ENCODE results near the gene PCA3. TPM values are rescaled to one million over a fixed set of nuclear protein-coding genes. Genes with fewer than 3 reads are reported as not detected.

PCA3 gene
- total and polyA plus RNA-seq, 5 donors, result 0.18 to 0.26 TPM; not detected in 3

GRCh38 chr9:76756941-76757673 lies 7.1 kb upstream of the PCA3 start:
- 82% methylated on average over 3 of the region's 3 CpGs for WGBS
- ATAC-seq (no peak), DNase-seq (no peak)
- no peaks in the 10 kb centered on the region for H3K27me3 ChIP-seq (ENCODE audit: control insufficient read depth, insufficient read depth)
- no peaks in the 10 kb centered on the region for H3K4me1 ChIP-seq (ENCODE audit: control insufficient read depth, insufficient read depth, low read length)
- H3K9me3 ChIP-seq (ENCODE audit: control insufficient read depth, low read length), result no peaks in the 10 kb centered on the region
- H3K27ac ChIP-seq (ENCODE audit: low read length), result no peak overlapping the region
- intact Hi-C loops (cut with DNase I), result no loop called here
- no peak overlapping the region for H3K4me3 ChIP-seq (ENCODE audit: low read length)

- WGBS, result 55% methylated on average over 4 of the region's 4 CpGs
- Histone ChIP-seq H3K9me3 (ENCODE audit: control insufficient read depth, low read length) (no peaks in the 10 kb centered on the region), H3K4me3 (ENCODE audit: low read length) (no peak overlapping the region), H3K27ac (ENCODE audit: low read length) (no peak overlapping the region), H3K27me3 (ENCODE audit: control insufficient read depth, insufficient read depth) (no peaks in the 10 kb centered on the region), H3K4me1 (ENCODE audit: control insufficient read depth, insufficient read depth, low read length) (no peaks in the 10 kb centered on the region)
- intact Hi-C loops (cut with DNase I), result no loop called here
- DNase-seq (no peak), ATAC-seq (no peak)
These were observed 5.8 kb upstream of the PCA3 start for GRCh38 chr9:76758476-76758875.

GRCh38 chr9:76759732-76760131 lies 4.5 kb upstream of the PCA3 start:
- DNase-seq, result no peak
- ATAC-seq, result no peak
- Histone ChIP-seq H3K27me3 (ENCODE audit: control insufficient read depth, insufficient read depth) (no peaks in the 10 kb centered on the region), H3K9me3 (ENCODE audit: control insufficient read depth, low read length) (no peaks in the 10 kb centered on the region), H3K4me3 (ENCODE audit: low read length) (no peak overlapping the region), H3K4me1 (ENCODE audit: control insufficient read depth, insufficient read depth, low read length) (no peaks in the 10 kb centered on the region), H3K27ac (ENCODE audit: low read length) (no peak overlapping the region)
- intact Hi-C loops (cut with DNase I), result no loop called here
- 59% methylated on average over 6 of the region's 6 CpGs for WGBS

GRCh38 chr9:76761448-76761847 lies 2.8 kb upstream of the PCA3 start:
- ATAC-seq, result no peak
- intact Hi-C loops (cut with DNase I), result no loop called here

GRCh38 chr9:76766126-76766525 lies 1.9 kb downstream of the PCA3 start:
- Histone ChIP-seq H3K4me1 (ENCODE audit: control insufficient read depth, insufficient read depth, low read length) (no peaks in the 10 kb centered on the region), H3K27me3 (ENCODE audit: control insufficient read depth, insufficient read depth) (no peaks in the 10 kb centered on the region), H3K4me3 (ENCODE audit: low read length) (no peak overlapping the region), H3K9me3 (ENCODE audit: control insufficient read depth, low read length) (no peaks in the 10 kb centered on the region), H3K27ac (ENCODE audit: low read length) (no peak overlapping the region)
- DNase-seq (no peak), ATAC-seq (no peak)
- 85% methylated on average over 3 of the region's 3 CpGs for WGBS
- intact Hi-C loops (cut with DNase I), result no loop called here

More at GRCh38 chr9:76761448-76761847, 2.8 kb upstream of the PCA3 start:
- no peak overlapping the region for H3K4me3 ChIP-seq (ENCODE audit: low read length)
- DNase-seq, result no peak
- H3K4me1 ChIP-seq (ENCODE audit: control insufficient read depth, insufficient read depth, low read length), result no peaks in the 10 kb centered on the region
- 27% methylated on average over 1 of the region's 1 CpG for WGBS
- no peaks in the 10 kb centered on the region for H3K27me3 ChIP-seq (ENCODE audit: control insufficient read depth, insufficient read depth)
- H3K9me3 ChIP-seq (ENCODE audit: control insufficient read depth, low read length), result no peaks in the 10 kb centered on the region
- H3K27ac ChIP-seq (ENCODE audit: low read length), result no peak overlapping the region

GRCh38 chr9:76772686-76773445 lies 8.6 kb downstream of the PCA3 start:
- Histone ChIP-seq H3K4me1 (ENCODE audit: control insufficient read depth, insufficient read depth, low read length) (no peaks in the 10 kb centered on the region), H3K9me3 (ENCODE audit: control insufficient read depth, low read length) (no peaks in the 10 kb centered on the region), H3K4me3 (ENCODE audit: low read length) (no peak overlapping the region), H3K27ac (ENCODE audit: low read length) (no peak overlapping the region), H3K27me3 (ENCODE audit: control insufficient read depth, insufficient read depth) (no peaks in the 10 kb centered on the region)
- 45% methylated on average over 5 of the region's 5 CpGs for WGBS
- ATAC-seq (no peak), DNase-seq (no peak)
- intact Hi-C loops (cut with DNase I), result no loop called here

GRCh38 chr9:76784881-76785280 lies 20.6 kb downstream of the PCA3 start:
- DNase-seq, result no peak
- no peaks in the 10 kb centered on the region for H3K9me3 ChIP-seq (ENCODE audit: control insufficient read depth, low read length)
- no peak overlapping the region for H3K4me3 ChIP-seq (ENCODE audit: low read length)
- no peaks in the 10 kb centered on the region for H3K27me3 ChIP-seq (ENCODE audit: control insufficient read depth, insufficient read depth)
- intact Hi-C loops (cut with DNase I), result no loop called here
- no peak for ATAC-seq
- no peaks in the 10 kb centered on the region for H3K4me1 ChIP-seq (ENCODE audit: control insufficient read depth, insufficient read depth, low read length)
- H3K27ac ChIP-seq (ENCODE audit: low read length), result no peak overlapping the region

DNA sequence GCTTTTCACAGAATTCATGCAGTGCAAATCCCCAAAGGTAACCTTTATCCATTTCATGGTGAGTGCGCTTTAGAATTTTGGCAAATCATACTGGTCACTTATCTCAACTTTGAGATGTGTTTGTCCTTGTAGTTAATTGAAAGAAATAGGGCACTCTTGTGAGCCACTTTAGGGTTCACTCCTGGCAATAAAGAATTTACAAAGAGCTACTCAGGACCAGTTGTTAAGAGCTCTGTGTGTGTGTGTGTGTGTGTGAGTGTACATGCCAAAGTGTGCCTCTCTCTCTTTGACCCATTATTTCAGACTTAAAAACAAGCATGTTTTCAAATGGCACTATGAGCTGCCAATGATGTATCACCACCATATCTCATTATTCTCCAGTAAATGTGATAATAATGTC lies 21.3 kb downstream of the PCA3 start:
- H3K9me3 ChIP-seq (ENCODE audit: control insufficient read depth, low read length), result no peaks in the 10 kb centered on the region

GRCh38 chr9:76787677-76788076 lies 23.4 kb downstream of the PCA3 start:
- H3K27me3 ChIP-seq (ENCODE audit: control insufficient read depth, insufficient read depth), result no peaks in the 10 kb centered on the region
- H3K9me3 ChIP-seq (ENCODE audit: control insufficient read depth, low read length), result no peaks in the 10 kb centered on the region
- no peaks in the 10 kb centered on the region for H3K4me1 ChIP-seq (ENCODE audit: control insufficient read depth, insufficient read depth, low read length)
- no peak overlapping the region for H3K27ac ChIP-seq (ENCODE audit: low read length)
- intact Hi-C loops (cut with DNase I), result no loop called here
- 72% methylated on average over 11 of the region's 11 CpGs for WGBS
- ATAC-seq (no peak), DNase-seq (no peak)
- no peak overlapping the region for H3K4me3 ChIP-seq (ENCODE audit: low read length)

More for the DNA sequence above, 21.3 kb downstream of the PCA3 start:
- intact Hi-C loops (cut with DNase I), result no loop called here
- DNase-seq, result no peak
- 77% methylated on average over 1 of the region's 1 CpG for WGBS
- Histone ChIP-seq H3K4me3 (ENCODE audit: low read length) (no peak overlapping the region), H3K27ac (ENCODE audit: low read length) (no peak overlapping the region), H3K27me3 (ENCODE audit: control insufficient read depth, insufficient read depth) (no peaks in the 10 kb centered on the region), H3K4me1 (ENCODE audit: control insufficient read depth, insufficient read depth, low read length) (no peaks in the 10 kb centered on the region)
- ATAC-seq, result no peak

DNA sequence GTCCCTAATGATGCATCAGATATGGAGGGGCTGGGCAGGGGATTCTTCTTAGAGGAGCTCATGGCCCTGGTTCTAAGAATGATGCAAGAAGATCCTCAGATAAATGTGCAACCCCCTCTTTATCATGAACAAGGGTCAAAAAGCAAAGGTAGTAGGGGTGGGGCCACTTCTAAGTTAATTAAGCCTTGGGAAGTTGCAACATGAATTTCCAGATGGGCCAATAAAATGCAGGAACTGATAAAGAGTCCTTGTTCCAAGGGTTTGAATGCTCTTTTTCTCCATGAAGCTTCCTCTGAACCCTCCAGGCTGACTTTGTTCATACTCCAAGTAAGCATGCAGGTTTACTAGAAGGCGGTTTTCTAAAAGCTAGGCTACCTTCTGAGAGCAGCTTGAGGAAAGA lies 25.6 kb downstream of the PCA3 start:
- Histone ChIP-seq H3K4me3 (ENCODE audit: low read length) (no peak overlapping the region), H3K27me3 (ENCODE audit: control insufficient read depth, insufficient read depth) (no peaks in the 10 kb centered on the region), H3K27ac (ENCODE audit: low read length) (no peak overlapping the region), H3K9me3 (ENCODE audit: control insufficient read depth, low read length) (no peaks in the 10 kb centered on the region), H3K4me1 (ENCODE audit: control insufficient read depth, insufficient read depth, low read length) (no peaks in the 10 kb centered on the region)
- no peak for DNase-seq
- intact Hi-C loops (cut with DNase I), result no loop called here
- 91% methylated on average over 1 of the region's 1 CpG for WGBS
- no peak for ATAC-seq

DNA sequence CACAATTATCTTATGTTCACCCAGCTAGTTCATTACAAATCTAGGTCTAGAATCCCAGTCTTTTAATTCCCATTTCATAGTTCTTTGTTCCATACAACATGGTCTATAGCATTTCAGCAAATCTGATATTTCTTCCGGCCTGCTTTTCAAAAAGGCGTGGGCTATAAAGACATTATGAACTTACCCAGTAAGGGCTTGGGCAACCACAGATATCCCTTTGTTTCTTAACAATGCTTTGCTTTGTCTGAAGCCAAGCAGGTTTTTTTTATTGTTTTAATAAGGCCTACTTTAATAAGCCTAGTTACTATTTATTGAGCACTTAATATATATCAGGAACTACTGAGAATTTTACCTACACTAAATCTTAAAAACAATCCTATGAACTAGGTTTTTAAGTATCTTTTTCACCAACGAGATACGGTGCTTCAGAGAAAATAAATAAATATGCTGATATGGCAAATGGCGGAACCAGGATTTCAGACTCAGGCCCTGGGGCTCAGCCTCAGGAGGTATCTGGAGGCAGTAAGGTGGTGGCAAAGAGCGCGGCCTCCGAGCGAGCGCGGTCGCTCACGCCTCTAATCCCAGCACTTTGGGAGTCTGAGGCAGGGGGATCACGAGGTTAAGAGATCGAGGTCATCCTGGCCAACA lies 29.7 kb downstream of the PCA3 start:
- H3K27ac ChIP-seq (ENCODE audit: low read length), result no peak overlapping the region
- no peaks in the 10 kb centered on the region for H3K27me3 ChIP-seq (ENCODE audit: control insufficient read depth, insufficient read depth)
- no peaks in the 10 kb centered on the region for H3K4me1 ChIP-seq (ENCODE audit: control insufficient read depth, insufficient read depth, low read length)
- no peak for DNase-seq
- H3K9me3 ChIP-seq (ENCODE audit: control insufficient read depth, low read length), result no peaks in the 10 kb centered on the region
- H3K4me3 ChIP-seq (ENCODE audit: low read length), result no peak overlapping the region
- WGBS, result 91% methylated on average over 15 of the region's 15 CpGs
- no peak for ATAC-seq
- intact Hi-C loops (cut with DNase I), result no loop called here

Measured in right cardiac atrium (tissue), 5 donors.